ENCODE measurements around the gene UBE4B. TPM values are rescaled to one million over a fixed set of nuclear protein-coding genes. Genes with fewer than 3 reads are reported as not detected.
"Not testable (repeated sequence)": the region's sequence is repeated elsewhere in the genome, so short reads cannot be mapped to it uniquely, and the experiment has no call there.

The UBE4B gene
- total RNA-seq, 1 experiment from 2014 or later: 80.8 TPM

GRCh38 chr1:10204003-10204642 lies 171.4 kb downstream of the UBE4B start (continued):
- TF ChIP-seq ERG (CRISPR knock-in tag; IDR thresholded peaks at IDR 0.05): no peak
- TF ChIP-seq NFYB (CRISPR knock-in tag; conservative IDR thresholded peaks at IDR 0.05; ENCODE audit: low read depth): no peak
- TF ChIP-seq KAT7 (CRISPR knock-in tag; IDR thresholded peaks at IDR 0.05; ENCODE audit: borderline replicate concordance): no peak
- TF ChIP-seq CDX4 (CRISPR knock-in tag; IDR thresholded peaks at IDR 0.05; ENCODE audit: borderline replicate concordance): no peak
- no peak for TF ChIP-seq AR (CRISPR knock-in tag; IDR thresholded peaks at IDR 0.05)
- TF ChIP-seq NR2C2 (CRISPR knock-in tag; IDR thresholded peaks at IDR 0.05): no peak
- no peak for TF ChIP-seq GTF2I (CRISPR knock-in tag; conservative IDR thresholded peaks at IDR 0.05)
- TF ChIP-seq STAT6 (CRISPR knock-in tag; conservative IDR thresholded peaks at IDR 0.05; ENCODE audit: low read depth): no peak
- TF ChIP-seq SP1 (CRISPR knock-in tag; conservative IDR thresholded peaks at IDR 0.05): no peak
- TF ChIP-seq ZSCAN18 (CRISPR knock-in tag; IDR thresholded peaks at IDR 0.05): no peak

- H3K4me3 Mint-ChIP-seq; H3K36me3 Mint-ChIP-seq; ATAC-seq; POLR2A ChIA-PET; H3K27ac Mint-ChIP-seq; DNase-seq (ENCODE audit: low spot score); H3K27me3 Mint-ChIP-seq (ENCODE audit: low read depth); H3K4me1 Mint-ChIP-seq; H3K9me3 Mint-ChIP-seq: not testable (repeated sequence)
- TF ChIP-seq ZNF121 (CRISPR knock-in tag; IDR thresholded peaks at IDR 0.05): peak; percentile 52; the same call in 1 of the 2 replicates
- CTCF ChIA-PET: interaction anchor here (0.6 kb wide), 1 partner anchor 27 kb away, joined by 3 read pairs; no protein-coding TSS in a partner anchor
Measured at GRCh38 chr1:10205206-10205605, 172.4 kb downstream of the UBE4B start.

- no peak for DNase-seq (ENCODE audit: low spot score)
- no peak overlapping the region for H3K4me3 Mint-ChIP-seq
- no peak for ATAC-seq
- H3K9me3 Mint-ChIP-seq: no peaks in the 10 kb centered on the region
- peaks cover 18% of the 10 kb centered on the region for H3K4me1 Mint-ChIP-seq
- ChIA-PET POLR2A (no interaction called here), CTCF (no interaction called here)
- H3K27me3 Mint-ChIP-seq (ENCODE audit: low read depth): peaks cover 4% of the 10 kb centered on the region; the same call in 1 of the 2 replicates
- no peak overlapping the region for H3K27ac Mint-ChIP-seq
- H3K36me3 Mint-ChIP-seq: no peaks in the 10 kb centered on the region
- TF ChIP-seq AR (CRISPR knock-in tag; IDR thresholded peaks at IDR 0.05) (no peak), ZSCAN18 (CRISPR knock-in tag; IDR thresholded peaks at IDR 0.05) (no peak), SOX15 (CRISPR knock-in tag; IDR thresholded peaks at IDR 0.05) (no peak), ZNF671 (CRISPR knock-in tag; IDR thresholded peaks at IDR 0.05) (no peak), ZNF416 (CRISPR knock-in tag; IDR thresholded peaks at IDR 0.05) (no peak)
Measured at GRCh38 chr1:10207810-10208209, 175.1 kb downstream of the UBE4B start.

All from WTC11 (cell line).